ENCODE measurements around the gene CDCA7. TPM values are rescaled to one million over a fixed set of nuclear protein-coding genes. Genes with fewer than 3 reads are reported as not detected.
"Not testable (repeated sequence)": the region's sequence is repeated elsewhere in the genome, so short reads cannot be mapped to it uniquely, and the experiment has no call there.

CDCA7 gene
- total RNA-seq, result 1 to 10 TPM in 2 of 3 donors, under 1 TPM in 1; 0.16 to 3.2 (median 2.3) TPM

GRCh38 chr2:173354582-173355131, at the start of gene CDCA7:
CDCA7 (plus strand) TSS chr2:173354872; CDS start chr2:173354964, 92 bp downstream.
- Histone ChIP-seq H3K4me1 (no peaks in the 10 kb centered on the region), H3K4me3 (peak within 1 kb of the TSS; percentile 47 to 70 (median 63)), H3K27ac (peak within 1 kb of the TSS; percentile 8 to 40), H3K9me3 (no peaks in the 10 kb centered on the region), H3K27me3 (peaks cover 0 to 47% of the 10 kb centered on the region in 2 donors), H3K36me3 (no peaks in the 10 kb centered on the region)
- intact Hi-C loops (cut with DNase I; ENCODE audit: low total_unique reads), result no loop called here
- peak; percentile 49 to 52 for DNase-seq (ENCODE audit: low spot score in 2 of 2)
- TF ChIP-seq, protein P1, sequence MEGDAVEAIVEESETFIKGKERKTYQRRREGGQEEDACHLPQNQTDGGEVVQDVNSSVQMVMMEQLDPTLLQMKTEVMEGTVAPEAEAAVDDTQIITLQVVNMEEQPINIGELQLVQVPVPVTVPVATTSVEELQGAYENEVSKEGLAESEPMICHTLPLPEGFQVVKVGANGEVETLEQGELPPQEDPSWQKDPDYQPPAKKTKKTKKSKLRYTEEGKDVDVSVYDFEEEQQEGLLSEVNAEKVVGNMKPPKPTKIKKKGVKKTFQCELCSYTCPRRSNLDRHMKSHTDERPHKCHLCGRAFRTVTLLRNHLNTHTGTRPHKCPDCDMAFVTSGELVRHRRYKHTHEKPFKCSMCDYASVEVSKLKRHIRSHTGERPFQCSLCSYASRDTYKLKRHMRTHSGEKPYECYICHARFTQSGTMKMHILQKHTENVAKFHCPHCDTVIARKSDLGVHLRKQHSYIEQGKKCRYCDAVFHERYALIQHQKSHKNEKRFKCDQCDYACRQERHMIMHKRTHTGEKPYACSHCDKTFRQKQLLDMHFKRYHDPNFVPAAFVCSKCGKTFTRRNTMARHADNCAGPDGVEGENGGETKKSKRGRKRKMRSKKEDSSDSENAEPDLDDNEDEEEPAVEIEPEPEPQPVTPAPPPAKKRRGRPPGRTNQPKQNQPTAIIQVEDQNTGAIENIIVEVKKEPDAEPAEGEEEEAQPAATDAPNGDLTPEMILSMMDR (IDR thresholded peaks at IDR 0.05), result no peak
- TF ChIP-seq POLR2AphosphoS5 (IDR thresholded peaks at IDR 0.05) (no peak), POLR2A (IDR thresholded peaks at IDR 0.05) (no peak)

DNA sequence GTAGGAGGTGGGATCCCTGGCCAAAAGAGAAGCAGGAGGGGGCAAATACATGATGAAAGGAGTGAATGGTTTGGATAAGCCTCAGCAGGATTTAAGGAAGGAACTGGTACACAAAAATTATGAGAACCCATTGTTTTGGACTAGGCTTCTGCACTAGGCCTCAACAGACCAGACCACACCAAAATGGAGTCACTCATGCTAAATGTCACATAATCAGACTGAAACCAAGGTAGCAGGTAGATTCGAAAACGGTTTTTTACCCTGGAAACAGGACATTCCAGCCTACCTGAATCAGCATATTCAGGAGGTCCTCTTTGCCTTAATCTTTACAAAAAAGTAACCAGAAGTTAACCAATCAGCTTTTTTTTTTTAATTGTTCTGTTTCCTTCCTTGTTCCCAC, 49.4 kb upstream of the CDCA7 start:
- DNase-seq (ENCODE audit: low spot score in 2 of 2), result no peak
- Histone ChIP-seq H3K4me3 (no peak overlapping the region), H3K36me3 (no peaks in the 10 kb centered on the region), H3K9me3 (peaks cover under 1 to 7% of the 10 kb centered on the region in 2 donors), H3K27ac (no peak overlapping the region), H3K27me3 (no peaks in the 10 kb centered on the region), H3K4me1 (no peaks in the 10 kb centered on the region)
- TF ChIP-seq, protein P1 (IDR thresholded peaks at IDR 0.05), result no peak
- TF ChIP-seq POLR2AphosphoS5 (IDR thresholded peaks at IDR 0.05), result no peak
- TF ChIP-seq POLR2A (IDR thresholded peaks at IDR 0.05), result no peak
- intact Hi-C loops (cut with DNase I; ENCODE audit: low total_unique reads), result no loop called here

- DNase-seq (ENCODE audit: low spot score in 2 of 2), result no peak
- intact Hi-C loops (cut with DNase I; ENCODE audit: low total_unique reads), result no loop called here
- Histone ChIP-seq H3K36me3 (no peaks in the 10 kb centered on the region), H3K27me3 (no peaks in the 10 kb centered on the region), H3K27ac (no peak overlapping the region), H3K4me3 (peak overlapping the region in 2 of 3 donors; percentile 22 to 25), H3K9me3 (no peaks in the 10 kb centered on the region), H3K4me1 (no peaks in the 10 kb centered on the region)
- TF ChIP-seq, protein P1 (IDR thresholded peaks at IDR 0.05), result no peak
- TF ChIP-seq POLR2AphosphoS5 (IDR thresholded peaks at IDR 0.05) (no peak), POLR2A (IDR thresholded peaks at IDR 0.05) (no peak)
Observed at GRCh38 chr2:173307293-173307692, 47.4 kb upstream of the CDCA7 start.

DNA sequence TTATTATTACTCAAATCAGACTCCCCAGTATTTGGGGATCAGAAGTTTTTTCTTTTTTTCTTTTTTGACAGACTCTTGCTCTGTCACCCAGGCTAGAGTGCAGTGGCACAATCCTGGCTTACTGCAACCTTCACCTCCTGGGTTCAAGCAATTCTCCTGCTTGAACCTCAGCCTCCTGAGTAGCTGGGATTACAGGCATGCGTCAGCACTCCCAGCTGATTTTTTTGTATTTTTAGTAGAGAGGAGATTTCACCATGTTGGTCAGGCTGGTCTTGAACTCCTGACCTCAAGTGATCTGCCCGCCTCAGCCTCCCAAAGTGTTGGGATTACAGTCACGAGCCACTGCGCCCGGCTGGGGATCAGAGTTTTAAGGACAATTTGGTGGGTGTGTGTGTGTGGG, 45.3 kb upstream of the CDCA7 start:
- DNase-seq (ENCODE audit: low spot score in 2 of 2); H3K27ac ChIP-seq; intact Hi-C loops (cut with DNase I; ENCODE audit: low total_unique reads); H3K4me1 ChIP-seq; H3K27me3 ChIP-seq; H3K36me3 ChIP-seq; H3K9me3 ChIP-seq; H3K4me3 ChIP-seq: not testable (repeated sequence)

GRCh38 chr2:173311844-173312606, 42.6 kb upstream of the CDCA7 start:
- TF ChIP-seq, protein P1 (IDR thresholded peaks at IDR 0.05), result no peak
- TF ChIP-seq POLR2A (IDR thresholded peaks at IDR 0.05) (no peak), POLR2AphosphoS5 (IDR thresholded peaks at IDR 0.05) (no peak)
- Histone ChIP-seq H3K27ac (no peak overlapping the region), H3K4me1 (no peaks in the 10 kb centered on the region), H3K36me3 (no peaks in the 10 kb centered on the region), H3K4me3 (no peak overlapping the region), H3K9me3 (no peaks in the 10 kb centered on the region), H3K27me3 (no peaks in the 10 kb centered on the region)
- intact Hi-C loops (cut with DNase I; ENCODE audit: low total_unique reads), result no loop called here
- no peak for DNase-seq (ENCODE audit: low spot score in 2 of 2)
